Astrocyte of the cerebellum (primary cell): ENCODE data around the gene TCTN2.

Source experiments
- DNase-seq: peaks from one replicate; pipeline ENCODE4 v3.0.0-alpha.2; 2011; ENCODE audit warnings: low read depth
- H3K4me3 ChIP-seq: 2 replicates; pipeline ENCODE4 v1.5.1; 2011; ENCODE audit warnings: mild to moderate bottlenecking, low read depth, low read length, moderate library complexity
- CTCF ChIP-seq: IDR thresholded peaks from 2 replicates; pipeline ENCODE4 v1.5.1; 2012; ENCODE audit warnings: low read length, low read depth, moderate library complexity, mild to moderate bottlenecking; ENCODE audit errors: missing control alignments
- in situ Hi-C: cut with HindIII; loops from 2 replicates; pipeline ENCODE4 v1.10.0; 2017; ENCODE audit warnings: low sequenced_read_pairs

TCTN2 gene

GRCh38 chr12:123743002-123743401 is 72.1 kb downstream of the TCTN2 start:
- in situ Hi-C loops, result no loop called here
- DNase-seq, result no peak
- no peak for TF ChIP-seq CTCF
- no peak overlapping the region for H3K4me3 ChIP-seq

- no peak overlapping the region for H3K4me3 ChIP-seq
- TF ChIP-seq CTCF, result no peak
- no peak for DNase-seq
- in situ Hi-C loops, result no loop called here
Measured at GRCh38 chr12:123744836-123745235, 73.9 kb downstream of the TCTN2 start.

- TF ChIP-seq CTCF, result no peak
- DNase-seq, result no peak
- H3K4me3 ChIP-seq, result no peak overlapping the region
- in situ Hi-C loops, result no loop called here
Measured at GRCh38 chr12:123747309-123747708, 76.4 kb downstream of the TCTN2 start.

DNA sequence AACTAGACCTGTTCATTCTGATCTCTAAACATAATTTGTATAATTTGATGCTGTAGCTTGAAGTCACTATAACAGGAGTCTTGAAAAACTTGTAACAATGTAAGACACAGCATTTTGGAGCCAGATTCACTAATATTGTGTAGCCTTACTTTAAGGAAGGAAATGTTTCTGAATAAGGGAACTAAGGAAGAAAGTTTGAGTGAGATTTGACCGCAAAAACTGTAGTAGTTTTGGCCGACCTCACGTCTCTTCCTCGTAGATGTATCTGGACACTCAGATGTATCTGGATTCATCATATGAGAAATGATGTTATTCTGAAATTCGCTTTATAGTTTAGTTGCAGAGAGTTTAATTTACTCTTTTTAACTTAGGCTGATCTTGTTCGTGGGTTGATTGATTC is 77.2 kb downstream of the TCTN2 start:
- no peak for DNase-seq
- H3K4me3 ChIP-seq, result no peak overlapping the region
- in situ Hi-C loops, result no loop called here
- no peak for TF ChIP-seq CTCF

- in situ Hi-C loops, result no loop called here
- DNase-seq, result peak; percentile 29
- no peak overlapping the region for H3K4me3 ChIP-seq
- TF ChIP-seq CTCF, result no peak
Measured at GRCh38 chr12:123748661-123749060, 77.7 kb downstream of the TCTN2 start.

- H3K4me3 ChIP-seq, result no peak overlapping the region
- in situ Hi-C loops, result no loop called here
- no peak for TF ChIP-seq CTCF
- no peak for DNase-seq
Measured at GRCh38 chr12:123749355-123749754, 78.4 kb downstream of the TCTN2 start.

DNA sequence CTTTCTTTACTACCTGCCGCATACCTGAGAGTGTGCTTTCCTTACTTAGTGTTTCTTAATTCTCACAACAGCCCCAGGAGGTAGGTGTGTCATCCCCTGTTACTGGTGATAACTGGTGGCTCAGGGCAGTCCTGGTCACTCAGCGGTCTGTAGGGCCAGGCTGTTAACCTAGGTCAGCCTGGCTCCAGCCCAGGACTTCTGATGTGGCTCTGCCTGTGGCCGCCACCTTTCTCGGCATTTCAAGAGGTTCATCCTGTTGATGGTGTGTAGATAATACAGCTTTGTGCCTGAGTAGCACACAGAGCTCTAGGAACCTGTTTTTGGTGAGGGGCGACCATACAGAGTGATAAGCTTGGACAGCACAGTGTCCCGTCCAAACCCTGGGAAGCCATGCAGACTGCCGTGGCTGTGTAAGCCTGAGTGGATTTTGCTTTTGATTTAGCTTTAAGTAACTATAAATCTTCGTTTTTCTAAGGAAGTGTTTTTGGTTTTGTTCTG is 79.3 kb downstream of the TCTN2 start:
- H3K4me3 ChIP-seq, result no peak overlapping the region
- no peak for TF ChIP-seq CTCF
- no peak for DNase-seq
- in situ Hi-C loops, result no loop called here
